NB4 (cell line): ENCODE results near the gene CYB561D1.

ENCODE experiments used
- POLR2A ChIP-seq: IDR thresholded peaks from 2 replicates; pipeline ENCODE4 v1.6.1; 2011; ENCODE audit warnings: mild to moderate bottlenecking; ENCODE audit not compliant: insufficient read length; ENCODE audit errors: extremely low read depth
- TF ChIP-seq, protein P1 (sequence below): IDR thresholded peaks from one replicate; pipeline ENCODE4 v1.5.1; 2012; ENCODE audit warnings: low read depth, low read length
- TF ChIP-seq, protein P2 (sequence below): IDR thresholded peaks from 2 replicates; pipeline ENCODE4 v1.6.1; 2011; ENCODE audit warnings: low read depth, low read length

DNA sequence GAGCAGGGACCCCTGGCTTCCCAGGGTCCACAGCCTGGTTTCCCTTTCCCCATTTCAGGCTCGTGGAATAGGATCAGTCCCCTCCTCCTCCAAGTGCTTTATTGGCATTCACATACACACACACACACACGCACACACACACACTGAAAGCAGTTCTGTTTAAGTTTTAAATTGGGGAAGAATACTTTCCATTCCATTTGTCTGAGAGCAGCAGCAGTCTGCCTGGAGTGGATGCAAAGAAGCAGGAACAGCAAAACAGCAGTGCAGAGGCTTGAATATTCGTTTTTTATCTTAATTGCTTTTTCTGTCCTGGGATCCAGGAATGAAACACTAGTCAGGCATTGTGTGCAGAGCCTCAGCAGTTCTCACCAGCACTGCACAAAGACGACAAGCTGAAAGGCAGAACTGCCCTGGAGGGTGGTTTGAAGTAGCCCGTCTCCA, 7.1 kb downstream of the CYB561D1 start:
- TF ChIP-seq, protein P1, sequence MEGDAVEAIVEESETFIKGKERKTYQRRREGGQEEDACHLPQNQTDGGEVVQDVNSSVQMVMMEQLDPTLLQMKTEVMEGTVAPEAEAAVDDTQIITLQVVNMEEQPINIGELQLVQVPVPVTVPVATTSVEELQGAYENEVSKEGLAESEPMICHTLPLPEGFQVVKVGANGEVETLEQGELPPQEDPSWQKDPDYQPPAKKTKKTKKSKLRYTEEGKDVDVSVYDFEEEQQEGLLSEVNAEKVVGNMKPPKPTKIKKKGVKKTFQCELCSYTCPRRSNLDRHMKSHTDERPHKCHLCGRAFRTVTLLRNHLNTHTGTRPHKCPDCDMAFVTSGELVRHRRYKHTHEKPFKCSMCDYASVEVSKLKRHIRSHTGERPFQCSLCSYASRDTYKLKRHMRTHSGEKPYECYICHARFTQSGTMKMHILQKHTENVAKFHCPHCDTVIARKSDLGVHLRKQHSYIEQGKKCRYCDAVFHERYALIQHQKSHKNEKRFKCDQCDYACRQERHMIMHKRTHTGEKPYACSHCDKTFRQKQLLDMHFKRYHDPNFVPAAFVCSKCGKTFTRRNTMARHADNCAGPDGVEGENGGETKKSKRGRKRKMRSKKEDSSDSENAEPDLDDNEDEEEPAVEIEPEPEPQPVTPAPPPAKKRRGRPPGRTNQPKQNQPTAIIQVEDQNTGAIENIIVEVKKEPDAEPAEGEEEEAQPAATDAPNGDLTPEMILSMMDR, result no peak
- TF ChIP-seq POLR2A, result no peak
- TF ChIP-seq, protein P2, sequence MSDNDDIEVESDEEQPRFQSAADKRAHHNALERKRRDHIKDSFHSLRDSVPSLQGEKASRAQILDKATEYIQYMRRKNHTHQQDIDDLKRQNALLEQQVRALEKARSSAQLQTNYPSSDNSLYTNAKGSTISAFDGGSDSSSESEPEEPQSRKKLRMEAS, result no peak
